ENCODE results near the gene TCFL5.

- TF ChIP-seq POLR2A (IDR thresholded peaks at IDR 0.05) = no peak
- TF ChIP-seq CTCF (IDR thresholded peaks at IDR 0.05) = no peak
These were observed 47.4 kb downstream of the TCFL5 start for GRCh38 chr20:62814060-62814708.

Data from vagina (tissue), 2 donors.